ENCODE measurements around the gene BLNK. TPM values are rescaled to one million over a fixed set of nuclear protein-coding genes. Genes with fewer than 3 reads are reported as not detected.
A peak's percentile ranks its signal among the peaks of the same experiment; 100 is the strongest.
"Not testable (repeated sequence)": the region's sequence is repeated elsewhere in the genome, so short reads cannot be mapped to it uniquely, and the experiment has no call there.

BLNK gene
- total RNA-seq, 1 donor from 2014 or later, result 4.7 TPM

DNA sequence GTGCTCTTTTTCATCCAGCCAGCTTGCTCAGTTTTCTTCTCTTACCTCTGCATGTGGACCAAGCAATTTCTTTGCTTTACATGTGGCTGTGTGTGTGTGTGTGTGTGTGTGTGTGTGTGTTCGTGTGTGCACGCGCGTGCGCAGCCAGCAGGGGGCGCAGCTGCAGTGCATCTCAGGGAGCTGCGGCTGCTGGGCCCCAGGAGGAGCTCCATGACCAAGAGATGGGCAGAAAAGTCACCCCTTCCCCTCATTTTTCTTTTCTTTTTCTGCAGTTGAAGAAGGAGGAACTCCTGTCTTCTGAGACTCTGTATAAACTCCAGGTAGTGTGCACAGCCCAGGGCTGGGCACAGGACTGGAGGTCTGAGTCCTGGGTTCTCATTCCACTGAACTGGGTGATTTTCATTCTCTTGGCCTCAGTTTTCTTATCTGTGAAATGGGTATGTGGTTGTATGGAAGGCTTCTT, 41.8 kb downstream of the BLNK start:
- no peak for DNase-seq (ENCODE audit: low spot score)

DNA sequence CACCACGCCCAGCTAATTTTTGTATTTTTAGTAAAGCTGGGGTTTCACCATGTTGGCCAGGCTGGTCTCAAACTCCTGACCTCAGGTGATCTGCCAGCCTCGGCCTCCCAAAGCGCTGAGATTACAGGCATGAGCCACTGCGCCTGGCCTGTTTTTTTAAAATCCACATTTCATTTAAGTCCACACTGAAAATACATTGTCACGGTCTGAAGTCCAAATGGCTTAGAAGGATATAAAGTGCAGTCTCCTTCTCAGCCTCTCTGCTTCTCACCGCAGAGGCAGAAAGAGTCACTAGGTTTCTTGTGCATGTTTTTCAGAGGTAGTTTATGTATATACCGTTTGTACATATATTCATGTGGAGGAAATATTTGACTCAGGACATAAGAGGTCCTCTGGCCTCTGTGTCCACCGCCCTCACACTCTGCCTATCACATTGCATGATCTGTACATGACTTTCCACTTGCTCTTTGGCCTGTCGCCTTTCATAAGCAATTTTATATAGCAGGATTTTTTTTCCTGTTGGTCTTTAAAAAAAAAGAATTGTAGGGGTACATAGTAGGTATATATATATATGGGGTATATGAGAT, 42.9 kb downstream of the BLNK start:
- no peak for DNase-seq (ENCODE audit: low spot score)

DNA sequence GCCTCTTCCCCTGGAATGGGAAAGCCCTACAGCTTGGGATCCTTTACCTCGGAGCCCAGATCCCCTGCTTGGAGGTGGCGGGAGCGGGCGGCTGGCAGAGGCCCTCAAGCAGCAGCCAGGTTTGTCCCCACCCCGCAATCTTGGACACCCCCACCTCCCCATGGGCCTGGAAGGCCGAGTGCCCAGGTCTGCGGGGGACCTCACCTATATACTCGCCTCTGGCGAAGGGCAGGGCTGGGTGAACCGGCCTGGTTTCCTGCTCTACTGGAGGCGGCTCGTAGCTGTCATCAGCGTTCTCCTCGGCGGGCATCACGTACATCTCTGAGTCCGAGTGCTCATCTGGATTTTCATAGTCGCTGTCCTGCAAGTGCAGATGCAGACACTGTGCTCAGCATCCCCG, 44.2 kb downstream of the BLNK start:
- DNase-seq (ENCODE audit: low spot score), result no peak

- DNase-seq (ENCODE audit: low spot score), result peak; percentile 85
Observed at GRCh38 chr10:96225119-96225518, 46.2 kb downstream of the BLNK start.

DNA sequence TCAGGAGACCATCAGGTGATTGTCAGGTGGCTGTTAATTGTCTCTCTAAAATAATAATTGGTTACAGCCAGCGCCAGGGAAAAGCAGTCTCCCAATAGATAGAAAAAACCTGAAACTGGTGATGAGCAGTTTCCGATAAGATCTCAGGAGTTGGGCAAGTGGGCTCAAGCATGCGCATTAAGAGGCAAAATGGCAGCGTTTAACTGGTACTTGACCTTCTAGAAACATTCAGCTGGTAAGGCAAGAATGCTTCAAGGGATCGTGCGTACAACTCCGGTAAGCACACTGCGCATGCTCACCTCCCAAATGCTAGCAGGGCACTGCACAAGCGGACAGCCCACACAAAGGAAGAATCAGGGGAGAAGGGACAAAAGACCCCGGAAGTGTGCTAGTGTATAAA, 48.5 kb downstream of the BLNK start:
- DNase-seq (ENCODE audit: low spot score), result no peak

DNA sequence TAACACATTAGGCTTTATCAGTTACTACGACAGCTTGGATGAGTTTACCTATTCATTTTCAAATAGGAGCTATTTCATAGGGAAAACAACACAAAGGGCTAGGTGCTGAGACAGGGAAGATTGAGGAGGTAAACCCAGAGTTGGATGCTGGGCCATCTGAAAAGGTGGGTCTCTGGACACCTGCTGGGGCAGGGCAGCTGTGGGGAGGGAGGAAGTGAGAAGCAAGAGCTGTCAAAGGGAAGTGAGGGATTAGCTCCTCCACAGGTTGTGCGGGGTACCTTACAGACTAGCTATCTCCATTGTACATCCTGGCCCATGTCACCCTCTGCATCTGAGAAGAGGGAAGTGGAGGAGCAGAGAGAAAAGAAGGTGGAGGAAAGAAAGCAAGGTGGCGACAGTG, 48.9 kb downstream of the BLNK start:
- DNase-seq (ENCODE audit: low spot score), result no peak

GRCh38 chr10:96218826-96219225, 52.5 kb downstream of the BLNK start:
- peak; percentile 45 for DNase-seq (ENCODE audit: low spot score)

GRCh38 chr10:96217711-96218110, 53.7 kb downstream of the BLNK start:
- no peak for DNase-seq (ENCODE audit: low spot score)

- DNase-seq (ENCODE audit: low spot score), result no peak
Observed at GRCh38 chr10:96216775-96217174, 54.6 kb downstream of the BLNK start.

- DNase-seq (ENCODE audit: low spot score), result no peak
Observed at GRCh38 chr10:96212911-96213310, 58.5 kb downstream of the BLNK start.

DNA sequence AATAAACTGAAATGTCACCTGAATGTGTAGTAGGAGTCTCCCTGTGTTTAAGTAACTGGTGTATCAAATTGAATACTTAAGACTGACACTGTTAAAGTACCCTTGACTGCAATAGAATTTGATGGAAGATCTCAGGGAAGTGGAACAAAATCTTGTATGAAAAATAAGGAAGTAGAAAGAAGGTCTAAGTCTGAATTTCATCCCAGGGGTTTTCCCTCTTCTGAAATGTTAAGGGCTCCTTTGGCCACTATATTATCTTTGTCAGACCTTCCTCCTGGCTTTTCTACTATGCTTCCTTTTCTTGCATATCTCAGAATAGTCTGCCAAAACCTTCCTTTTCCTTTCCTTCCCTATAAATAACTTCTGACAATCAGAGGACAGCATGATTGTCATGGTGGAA, 59.6 kb downstream of the BLNK start:
- DNase-seq (ENCODE audit: low spot score), result no peak

- DNase-seq (ENCODE audit: low spot score), result no peak
Observed at GRCh38 chr10:96208946-96209345, 62.4 kb downstream of the BLNK start.

DNA sequence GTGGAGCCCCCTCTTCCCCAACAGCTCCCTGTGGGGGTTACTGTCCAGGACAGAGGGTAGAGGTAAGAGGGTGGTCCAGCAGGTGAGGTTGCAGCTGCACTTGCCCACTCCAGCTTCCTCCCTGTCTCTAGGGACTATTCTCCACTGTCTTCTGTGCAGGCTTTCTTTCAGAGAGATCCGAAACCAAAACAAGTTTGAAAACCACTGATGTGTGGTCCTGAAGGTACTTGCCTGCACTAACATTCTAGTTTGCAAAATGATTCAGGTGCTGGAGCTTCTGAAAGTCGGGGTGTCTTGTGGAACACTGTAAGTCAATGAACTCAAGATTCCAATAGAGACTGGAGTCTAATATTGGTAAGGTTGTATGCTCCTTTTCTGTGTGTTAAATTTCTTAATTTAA, 63.1 kb downstream of the BLNK start:
- DNase-seq (ENCODE audit: low spot score), result no peak

- DNase-seq (ENCODE audit: low spot score), result no peak
Observed at GRCh38 chr10:96205580-96205979, 65.8 kb downstream of the BLNK start.

GRCh38 chr10:96201525-96201924, 69.8 kb downstream of the BLNK start:
- no peak for DNase-seq (ENCODE audit: low spot score)

DNA sequence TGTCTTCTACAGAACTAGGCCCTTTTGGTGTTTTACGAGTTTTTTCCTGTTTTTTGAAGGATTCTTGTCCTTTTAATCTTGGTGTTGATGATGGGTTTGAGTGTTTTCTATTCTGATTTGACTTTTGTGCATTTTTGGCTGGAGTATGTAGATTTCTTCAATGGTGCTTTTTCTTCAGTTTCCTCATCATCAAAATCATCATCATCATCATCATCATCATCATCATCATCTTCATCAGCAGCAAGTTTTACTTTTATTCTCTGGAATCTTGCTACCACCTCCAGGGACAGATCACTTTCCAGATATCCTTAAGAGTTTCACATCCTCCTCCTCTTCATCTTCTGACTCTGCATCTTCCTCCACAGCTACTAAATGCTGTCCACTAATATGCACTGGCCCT, 81.9 kb downstream of the BLNK start:
- not testable (repeated sequence) for DNase-seq (ENCODE audit: low spot score)

GRCh38 chr10:96188916-96189315, 82.5 kb downstream of the BLNK start:
- DNase-seq (ENCODE audit: low spot score), result no peak

DNA sequence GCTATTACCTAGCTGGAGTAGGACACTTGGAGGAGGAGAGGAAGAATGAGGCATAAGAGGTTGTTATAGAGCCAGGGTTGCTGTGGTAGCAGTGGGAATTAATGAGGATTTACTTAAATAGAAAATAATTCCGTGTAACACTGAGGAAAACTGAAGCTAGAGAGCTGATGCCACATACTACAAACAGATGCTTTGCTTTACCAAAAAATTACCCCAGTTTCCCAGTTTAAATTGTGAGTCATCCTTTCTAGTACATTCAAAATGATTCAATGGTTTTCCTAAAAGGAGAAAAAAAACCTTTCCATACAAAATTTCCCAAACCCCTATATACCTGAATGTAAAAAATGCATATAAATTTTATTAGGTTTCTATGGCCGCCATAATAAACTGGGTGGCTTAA, 82.9 kb downstream of the BLNK start:
- DNase-seq (ENCODE audit: low spot score), result no peak

- DNase-seq (ENCODE audit: low spot score), result no peak
Observed at GRCh38 chr10:96176985-96177384, 94.4 kb downstream of the BLNK start.

- DNase-seq (ENCODE audit: low spot score), result no peak
Observed at GRCh38 chr10:96172666-96173065, 98.7 kb downstream of the BLNK start.

- no peak for DNase-seq (ENCODE audit: low spot score)
Observed at GRCh38 chr10:96170230-96170629, 101.1 kb downstream of the BLNK start.

DNA sequence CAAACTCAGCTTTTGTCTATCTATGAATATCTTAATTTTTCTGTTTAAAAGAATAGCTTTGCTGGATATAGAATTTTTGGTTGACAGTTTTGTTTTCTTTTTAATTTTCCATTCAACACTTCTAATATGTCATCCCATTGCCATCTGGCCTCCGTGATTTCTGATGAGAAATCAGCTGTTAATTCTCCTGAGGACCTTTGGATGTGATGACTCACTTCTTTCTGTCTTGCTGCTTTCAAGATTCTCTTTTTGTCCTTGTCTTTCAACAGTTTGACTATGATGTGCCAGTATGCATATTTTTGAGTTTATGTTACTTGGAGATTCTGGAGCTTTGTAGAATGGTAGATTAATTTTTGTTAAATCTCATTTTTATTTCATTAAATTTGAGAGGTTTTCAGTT, 102.8 kb downstream of the BLNK start:
- DNase-seq (ENCODE audit: low spot score), result no peak

- DNase-seq (ENCODE audit: low spot score), result no peak
Observed at GRCh38 chr10:96165726-96166125, 105.6 kb downstream of the BLNK start.

- no peak for DNase-seq (ENCODE audit: low spot score)
Observed at GRCh38 chr10:96153070-96153469, 118.3 kb downstream of the BLNK start.
